ENCODE results near the gene TIAM2.

- TF ChIP-seq CTCF (IDR thresholded peaks at IDR 0.05) = no peak
- TF ChIP-seq POLR2A (IDR thresholded peaks at IDR 0.05) = no peak
Measured at GRCh38 chr6:155077331-155077730, 82.2 kb downstream of the TIAM2 start.

Data from tibial nerve (tissue), 3 donors.